Stimulated activated CD4-positive, alpha-beta T cell treated with anti-CD3 and anti-CD28 coated beads, Interleukin-2, amount 100 ng/mL, for 48 hours (primary cell): ENCODE measurements around the gene RIBC1.
A peak's percentile ranks its signal among the peaks of the same experiment; 100 is the strongest.
"Not testable (repeated sequence)": the region's sequence is repeated elsewhere in the genome, so short reads cannot be mapped to it uniquely, and the experiment has no call there.

Experiments used
- DNase-seq, 2 donors: peaks; one replicate each; pipeline ENCODE4 v3.0.0-alpha.2; 2020

RIBC1 gene

GRCh38 chrX:53422861-53423306 lies at the start of gene RIBC1:
Gene RIBC1 (plus strand): TSS chrX:53422873. CDS start chrX:53426277, 3,404 bp downstream.
- no peak for DNase-seq

GRCh38 chrX:53373307-53373706 lies 49.4 kb upstream of the RIBC1 start:
- DNase-seq: no peak

DNA sequence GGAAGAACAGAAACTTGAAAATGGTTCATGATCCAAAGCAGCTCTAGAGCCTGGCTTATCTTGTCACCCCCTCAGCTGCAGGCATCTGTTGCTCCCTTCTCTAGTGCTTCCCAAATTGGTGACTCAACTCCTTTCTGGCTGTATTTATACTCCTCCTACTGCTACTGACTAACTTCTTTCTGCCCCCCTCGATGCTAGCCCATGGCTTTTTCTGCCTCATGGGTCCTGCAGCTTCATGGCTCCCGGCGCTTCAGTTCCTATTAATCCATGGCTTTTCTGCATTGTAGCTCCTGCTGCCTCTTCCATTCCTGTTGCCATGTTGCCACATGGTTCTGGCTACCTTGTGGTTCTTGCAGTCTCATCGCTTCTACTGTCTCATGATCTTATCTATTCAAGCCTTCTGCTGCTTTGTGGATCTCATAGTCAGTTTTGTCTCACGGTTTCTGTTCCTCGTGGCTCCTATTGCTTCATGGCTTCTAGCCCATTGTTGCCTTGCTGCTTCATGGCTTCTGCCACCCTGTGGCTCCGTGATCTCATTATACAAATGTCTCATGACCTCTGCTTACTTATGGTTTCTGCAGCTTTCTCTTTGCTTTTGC lies 48.4 kb upstream of the RIBC1 start:
- no peak for DNase-seq

GRCh38 chrX:53374923-53375322 lies 47.8 kb upstream of the RIBC1 start:
- no peak for DNase-seq

DNA sequence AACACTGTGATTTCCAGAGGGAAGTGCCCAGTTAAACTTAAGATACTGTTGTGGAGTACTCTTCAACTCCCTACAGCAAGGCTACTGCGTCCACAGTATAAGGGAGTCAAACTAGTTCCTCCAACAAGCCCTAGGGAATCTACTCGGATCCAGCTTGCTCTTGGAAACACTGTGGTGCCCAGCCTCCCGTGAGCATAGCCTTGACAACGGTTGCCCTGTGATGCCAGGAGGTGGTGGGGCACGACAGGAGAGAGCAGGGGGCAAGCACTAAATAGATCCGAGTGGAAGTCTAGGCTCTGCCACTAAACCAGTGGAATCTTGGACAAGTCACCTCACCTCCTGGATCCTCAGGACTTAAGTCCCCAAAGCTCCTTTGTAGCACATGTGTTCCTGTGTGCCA lies 45.8 kb upstream of the RIBC1 start:
- DNase-seq: no peak

- DNase-seq: no peak
Measured at GRCh38 chrX:53377464-53377863, 45.2 kb upstream of the RIBC1 start.

- no peak for DNase-seq
Measured at GRCh38 chrX:53379008-53379710, 43.5 kb upstream of the RIBC1 start.

DNA sequence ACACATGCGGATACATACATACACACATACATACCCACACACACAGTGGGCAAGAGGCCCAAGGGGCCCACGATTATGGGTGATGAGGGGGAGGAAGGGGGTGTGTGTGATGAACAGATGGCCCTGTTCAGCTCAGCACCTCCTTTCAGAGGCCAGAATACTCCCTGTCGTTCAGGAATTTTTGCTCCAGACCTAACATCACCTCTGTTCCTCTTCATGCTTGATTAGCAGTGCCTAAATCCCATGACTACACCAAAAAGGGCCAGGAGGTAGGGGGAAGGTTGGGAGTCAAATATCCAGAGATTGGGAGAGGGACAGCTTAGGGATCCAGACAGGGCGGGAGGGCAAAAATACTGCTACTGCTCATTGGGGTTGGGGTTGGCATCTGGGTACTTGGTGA lies 42.9 kb upstream of the RIBC1 start:
- DNase-seq: no peak

DNA sequence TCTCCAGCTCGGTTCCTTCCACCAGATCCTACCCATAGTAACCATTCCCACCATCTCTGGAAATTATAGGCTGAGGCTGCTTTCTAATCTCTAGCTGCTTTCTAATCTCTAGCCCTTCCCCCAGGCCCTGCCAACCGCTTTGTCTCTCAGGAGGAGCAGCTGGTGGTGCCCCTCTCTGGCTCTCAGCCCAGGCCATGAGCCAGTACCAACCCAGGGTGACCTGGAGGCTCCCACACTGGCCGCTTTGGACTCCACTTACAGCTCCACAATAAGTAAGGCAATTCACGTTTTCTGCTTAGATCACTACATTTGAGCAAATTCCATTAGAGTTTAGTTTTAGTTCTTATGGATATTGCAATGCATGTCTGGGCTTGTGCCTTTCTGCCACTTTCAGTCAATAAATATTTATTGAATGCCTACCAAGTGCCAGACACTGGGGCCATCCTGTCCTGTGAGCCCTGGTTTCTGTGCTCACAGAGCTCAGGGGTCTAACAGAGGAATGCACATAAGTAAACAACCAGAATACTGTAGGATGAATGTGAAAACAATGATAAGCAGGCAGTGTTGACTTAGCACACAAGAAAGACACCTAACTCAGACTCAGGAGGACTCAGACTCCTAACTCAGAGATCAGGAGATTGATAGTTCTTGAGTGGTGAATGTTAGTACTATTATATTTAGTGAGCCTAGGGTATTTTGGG lies 39.1 kb upstream of the RIBC1 start:
- DNase-seq: no peak

GRCh38 chrX:53395605-53396298 lies 26.9 kb upstream of the RIBC1 start:
- no peak for DNase-seq

DNA sequence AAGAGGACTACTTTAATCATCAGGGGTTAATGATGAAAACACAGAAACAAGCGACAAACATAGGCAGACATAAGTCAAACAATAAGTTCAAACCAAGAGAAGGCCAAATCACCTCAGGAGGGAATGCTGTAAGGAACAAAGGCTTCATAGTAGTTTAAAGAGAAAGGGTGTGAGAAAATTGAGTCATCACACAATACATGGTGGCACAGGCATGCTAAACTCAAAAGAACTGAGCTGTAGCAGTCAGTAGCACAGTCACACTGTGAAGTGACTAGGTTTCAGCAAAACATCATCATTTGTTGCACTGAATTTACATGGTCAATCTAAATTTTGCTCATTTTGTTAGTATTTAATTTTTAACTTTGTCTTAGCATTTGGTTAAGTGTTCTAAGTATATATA lies 24.5 kb upstream of the RIBC1 start:
- DNase-seq: no peak

GRCh38 chrX:53403535-53403934 lies 19.1 kb upstream of the RIBC1 start:
- DNase-seq: no peak

DNA sequence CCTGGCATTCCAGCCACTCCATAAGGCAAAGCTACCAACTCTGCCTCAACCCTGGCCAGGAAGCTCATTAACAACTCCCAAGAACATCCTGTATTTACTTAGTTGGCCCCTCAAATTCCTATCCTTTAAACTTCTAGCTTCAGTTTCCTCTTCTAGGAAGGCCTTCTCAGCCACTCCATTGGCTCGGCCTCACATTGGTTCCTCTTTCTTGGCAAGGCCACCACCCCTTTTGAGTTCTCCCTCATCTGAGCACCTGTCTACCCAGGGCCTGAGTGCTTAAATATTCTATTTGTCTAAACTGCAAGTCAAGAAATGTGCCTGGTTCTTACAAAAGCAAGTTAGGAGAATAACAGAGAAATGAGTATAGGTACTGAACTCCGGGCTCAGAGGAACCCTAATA lies 10.2 kb upstream of the RIBC1 start:
- no peak for DNase-seq

GRCh38 chrX:53420351-53420750 lies 2.3 kb upstream of the RIBC1 start:
- DNase-seq: not testable (repeated sequence)

DNA sequence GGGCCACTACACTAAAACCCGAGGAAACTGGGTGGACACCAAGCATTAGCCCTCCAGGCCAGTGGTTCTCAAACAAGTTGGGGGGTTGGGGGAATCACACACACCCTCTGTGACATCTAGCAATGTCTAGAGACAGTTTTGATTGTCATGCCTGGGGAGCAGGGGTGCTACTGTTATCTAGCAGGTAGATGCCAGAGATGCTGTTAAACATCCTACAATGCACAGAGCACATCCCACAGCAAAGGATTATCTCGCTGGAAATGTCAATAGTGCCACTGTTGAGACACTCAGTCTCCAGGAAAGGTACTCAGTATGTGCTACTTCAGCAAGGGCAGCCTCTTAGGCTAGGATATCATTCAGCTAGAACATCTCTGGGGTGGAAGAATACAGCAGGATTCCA lies 1.5 kb upstream of the RIBC1 start:
- DNase-seq: no peak

GRCh38 chrX:53421772-53422085 lies 944 bp upstream of the RIBC1 start:
- DNase-seq: no peak

- peak; percentile 90 to 95 for DNase-seq
Measured at GRCh38 chrX:53422086-53422860, 400 bp upstream of the RIBC1 start, which contains the start of gene SMC1A. Gene SMC1A (minus strand): TSS chrX:53422654. CDS start chrX:53422600, 54 bp downstream.

DNA sequence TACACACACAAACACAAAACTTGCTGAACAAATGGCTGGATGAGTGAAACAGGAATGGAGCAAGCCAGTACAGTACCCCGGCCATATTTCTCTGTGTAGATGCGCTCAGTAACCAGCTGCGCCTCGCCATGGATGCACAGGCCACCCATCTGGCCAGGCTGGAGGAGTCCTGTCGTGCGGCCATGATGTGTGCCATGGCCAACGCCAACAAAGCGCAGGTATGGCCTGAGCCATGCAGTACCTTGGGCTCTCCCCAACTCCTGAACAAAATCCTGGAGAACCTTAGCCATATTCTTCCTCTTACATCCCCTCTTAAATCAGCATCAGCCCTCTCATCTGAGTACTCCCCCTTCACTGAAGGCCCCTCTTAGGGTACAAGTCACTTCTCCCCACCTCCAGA lies 7.1 kb downstream of the RIBC1 start:
- DNase-seq: no peak

- no peak for DNase-seq
Measured at GRCh38 chrX:53430231-53430630, 7.6 kb downstream of the RIBC1 start.

GRCh38 chrX:53433651-53434639 lies 11.3 kb downstream of the RIBC1 start, which contains the start of gene HSD17B10:
Gene HSD17B10 (minus strand): TSS chrX:53434370. CDS start chrX:53434345, 25 bp downstream.
- peak; percentile 76 to 84 for DNase-seq

DNA sequence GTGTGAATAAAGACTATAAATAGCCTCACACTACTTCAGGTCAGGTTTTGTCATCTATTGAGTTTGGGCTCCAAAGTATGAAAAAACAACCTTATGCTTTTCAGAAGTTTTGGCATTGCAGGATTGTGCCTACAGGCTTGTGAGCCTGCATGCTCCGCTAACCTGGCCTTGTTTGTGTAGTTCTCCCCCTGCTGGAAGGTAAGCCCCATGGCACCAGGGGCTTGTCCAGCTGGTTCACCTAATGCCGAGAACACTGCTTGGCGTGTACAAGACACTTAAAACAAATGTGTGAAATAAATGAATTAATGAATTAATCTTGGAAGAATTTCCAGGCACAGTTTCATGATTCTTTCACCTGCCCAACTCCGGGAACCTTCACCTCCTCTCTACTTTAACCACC lies 13.3 kb downstream of the RIBC1 start:
- DNase-seq: peak; percentile 47 to 63
